Thyroid gland (tissue), 4 donors: ENCODE results near the gene POLN.

Source experiments
- POLR2A ChIP-seq, 2 donors: fragments of 450-650 bp; IDR thresholded peaks; one replicate each; pipeline ENCODE4 v1.6.1; 2017; ENCODE audit warnings: antibody characterized with exemption in 2 of 2, mild to moderate bottlenecking in 2 of 2, moderate library complexity in 1 of 2
- TF ChIP-seq, protein P1 (sequence below), 6 experiments: fragments of 200-600 bp in 3 of 6; fragments of 450-650 bp in 3 of 6; sonication (generic) in 3 of 6; IDR thresholded peaks; one replicate each; pipeline ENCODE4 v1.5.1; 2016 to 2019; ENCODE audit warnings: antibody characterized with exemption in 6 of 6, mild to moderate bottlenecking in 2 of 6, inconsistent platforms in 1 of 6, moderate library complexity in 1 of 6

DNA sequence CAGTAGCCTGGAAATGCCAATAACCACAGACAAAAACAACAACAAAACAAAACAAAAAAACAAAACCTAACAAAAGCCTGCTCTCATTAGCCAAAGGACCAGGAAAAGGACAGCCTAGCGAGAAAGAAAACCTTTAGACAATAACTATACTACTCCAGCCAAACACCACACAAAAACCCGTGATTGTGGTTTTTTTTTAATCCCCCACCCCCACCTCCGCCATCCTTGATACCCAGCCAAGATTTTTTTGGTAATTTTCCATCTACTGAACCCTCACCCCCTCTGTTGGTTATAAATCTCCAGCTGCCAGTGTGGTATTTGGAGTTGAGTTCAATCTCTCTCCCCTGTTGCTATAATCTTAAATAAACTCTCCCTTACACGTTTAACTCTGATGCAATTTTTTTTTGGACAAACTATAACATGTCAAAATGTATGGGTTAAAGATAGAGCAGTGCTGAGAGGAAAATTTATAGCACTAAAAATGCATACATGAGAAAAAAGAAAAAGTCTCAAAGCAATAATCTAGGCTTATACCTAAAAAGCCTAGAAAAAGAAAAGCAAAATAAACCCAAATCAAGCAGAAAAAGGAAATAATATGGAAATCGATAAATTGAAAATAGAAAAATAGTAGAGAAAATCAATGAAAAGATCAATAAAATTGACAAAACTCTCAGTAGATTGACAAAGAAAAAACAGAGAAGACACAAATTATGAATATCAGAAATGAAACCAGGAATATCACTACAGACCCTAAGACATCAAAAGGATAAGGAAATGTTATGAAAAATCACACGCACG, 99.1 kb downstream of the POLN start:
- TF ChIP-seq POLR2A (IDR thresholded peaks at IDR 0.05): peak in 1 of 2 donors; percentile 7
- TF ChIP-seq, protein P1, sequence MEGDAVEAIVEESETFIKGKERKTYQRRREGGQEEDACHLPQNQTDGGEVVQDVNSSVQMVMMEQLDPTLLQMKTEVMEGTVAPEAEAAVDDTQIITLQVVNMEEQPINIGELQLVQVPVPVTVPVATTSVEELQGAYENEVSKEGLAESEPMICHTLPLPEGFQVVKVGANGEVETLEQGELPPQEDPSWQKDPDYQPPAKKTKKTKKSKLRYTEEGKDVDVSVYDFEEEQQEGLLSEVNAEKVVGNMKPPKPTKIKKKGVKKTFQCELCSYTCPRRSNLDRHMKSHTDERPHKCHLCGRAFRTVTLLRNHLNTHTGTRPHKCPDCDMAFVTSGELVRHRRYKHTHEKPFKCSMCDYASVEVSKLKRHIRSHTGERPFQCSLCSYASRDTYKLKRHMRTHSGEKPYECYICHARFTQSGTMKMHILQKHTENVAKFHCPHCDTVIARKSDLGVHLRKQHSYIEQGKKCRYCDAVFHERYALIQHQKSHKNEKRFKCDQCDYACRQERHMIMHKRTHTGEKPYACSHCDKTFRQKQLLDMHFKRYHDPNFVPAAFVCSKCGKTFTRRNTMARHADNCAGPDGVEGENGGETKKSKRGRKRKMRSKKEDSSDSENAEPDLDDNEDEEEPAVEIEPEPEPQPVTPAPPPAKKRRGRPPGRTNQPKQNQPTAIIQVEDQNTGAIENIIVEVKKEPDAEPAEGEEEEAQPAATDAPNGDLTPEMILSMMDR (IDR thresholded peaks at IDR 0.05): no peak
